Measurements from ENCODE around the gene COPS7A.

- TF ChIP-seq CTCF (conservative IDR thresholded peaks at IDR 0.05) (no peak), EZH2 (IDR thresholded peaks at IDR 0.05; ENCODE audit: low read depth) (no peak)
Measured at GRCh38 chr12:6748761-6749160, 24.9 kb downstream of the COPS7A start.
